Effector memory CD4-positive, alpha-beta T cell (primary cell): Measurements from ENCODE around the gene EPHB1.

Source experiments
- DNase-seq, 3 donors: peaks; one replicate each; pipeline ENCODE4 v3.0.0-alpha.2; 2020
- H3K27ac ChIP-seq: 2 replicates; pipeline ENCODE4 v1.7.0; 2013; ENCODE audit warnings: mild to moderate bottlenecking, low read length, moderate library complexity; ENCODE audit not compliant: insufficient read depth, poor library complexity, severe bottlenecking
- H3K27me3 ChIP-seq: replicated peaks from 2 replicates; pipeline ENCODE4 v1.7.0; 2013; ENCODE audit warnings: mild to moderate bottlenecking, low read length; ENCODE audit not compliant: insufficient read depth, control insufficient read depth, poor library complexity, severe bottlenecking
- H3K36me3 ChIP-seq: 2 replicates; pipeline ENCODE4 v1.7.0; 2013; ENCODE audit warnings: mild to moderate bottlenecking, low read length, moderate library complexity; ENCODE audit not compliant: control insufficient read depth, insufficient read depth
- H3K4me1 ChIP-seq: 2 replicates; pipeline ENCODE4 v1.7.0; 2013; ENCODE audit warnings: low read length, mild to moderate bottlenecking; ENCODE audit not compliant: control insufficient read depth, insufficient read depth, poor library complexity, severe bottlenecking
- H3K4me3 ChIP-seq: 2 replicates; pipeline ENCODE4 v1.7.0; 2013; ENCODE audit warnings: low read length, low read depth, mild to moderate bottlenecking; ENCODE audit not compliant: insufficient read depth, poor library complexity, severe bottlenecking
- H3K9me3 ChIP-seq: 2 replicates; pipeline ENCODE4 v1.7.0; 2013; ENCODE audit warnings: mild to moderate bottlenecking, low read length, moderate library complexity; ENCODE audit not compliant: control insufficient read depth

The EPHB1 gene

DNA sequence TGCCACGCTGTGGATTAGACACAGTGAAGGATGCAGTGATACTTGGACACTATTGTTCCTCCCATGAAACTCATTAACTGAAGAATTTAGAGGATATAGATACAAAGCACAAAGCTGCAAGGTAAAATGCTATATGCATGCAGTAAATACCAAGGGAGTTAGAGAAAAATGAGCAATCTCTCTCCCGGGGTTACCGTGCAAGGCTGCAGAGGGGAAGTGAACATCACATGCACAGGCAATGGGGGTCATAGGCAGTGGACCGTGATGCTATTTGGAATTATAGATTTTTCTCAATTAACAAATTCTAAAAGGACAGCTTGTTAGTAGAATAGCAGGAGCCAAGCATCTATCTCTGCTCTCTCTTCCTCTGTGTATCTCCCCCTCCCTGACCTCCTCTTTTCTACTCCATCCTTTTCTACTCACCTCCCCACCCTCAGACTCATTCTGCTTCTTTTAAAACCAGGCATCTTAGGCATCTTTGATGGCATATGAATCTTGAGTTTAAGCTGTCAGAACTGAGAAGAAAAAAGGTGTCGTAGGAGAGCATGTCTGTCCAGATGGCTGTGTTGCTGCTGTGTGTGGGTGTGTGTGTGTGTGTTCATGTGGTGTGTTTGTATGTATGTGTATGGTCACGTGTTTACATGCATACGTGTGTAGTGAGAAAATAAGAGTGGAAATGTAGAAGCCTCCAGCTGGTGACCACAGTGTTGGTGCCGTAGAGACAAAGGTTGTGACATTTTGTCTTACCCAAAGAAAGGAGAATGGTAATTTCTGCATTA is 339.0 kb downstream of the EPHB1 start:
- H3K27me3 ChIP-seq: no peaks in the 10 kb centered on the region
- DNase-seq: no peak
- no peak overlapping the region for H3K27ac ChIP-seq
- no peaks in the 10 kb centered on the region for H3K9me3 ChIP-seq
- no peak overlapping the region for H3K4me3 ChIP-seq
- no peaks in the 10 kb centered on the region for H3K4me1 ChIP-seq
- H3K36me3 ChIP-seq: no peaks in the 10 kb centered on the region

- no peak overlapping the region for H3K4me3 ChIP-seq
- no peak for DNase-seq
- no peaks in the 10 kb centered on the region for H3K27me3 ChIP-seq
- H3K4me1 ChIP-seq: no peaks in the 10 kb centered on the region
- H3K9me3 ChIP-seq: no peaks in the 10 kb centered on the region
- no peaks in the 10 kb centered on the region for H3K36me3 ChIP-seq
- H3K27ac ChIP-seq: no peak overlapping the region
These were observed 339.6 kb downstream of the EPHB1 start for GRCh38 chr3:135134684-135135075.

GRCh38 chr3:135135445-135135844 is 340.4 kb downstream of the EPHB1 start:
- H3K4me1 ChIP-seq: no peaks in the 10 kb centered on the region
- DNase-seq: no peak
- H3K36me3 ChIP-seq: no peaks in the 10 kb centered on the region
- no peak overlapping the region for H3K27ac ChIP-seq
- H3K4me3 ChIP-seq: no peak overlapping the region
- no peaks in the 10 kb centered on the region for H3K9me3 ChIP-seq
- H3K27me3 ChIP-seq: no peaks in the 10 kb centered on the region

DNA sequence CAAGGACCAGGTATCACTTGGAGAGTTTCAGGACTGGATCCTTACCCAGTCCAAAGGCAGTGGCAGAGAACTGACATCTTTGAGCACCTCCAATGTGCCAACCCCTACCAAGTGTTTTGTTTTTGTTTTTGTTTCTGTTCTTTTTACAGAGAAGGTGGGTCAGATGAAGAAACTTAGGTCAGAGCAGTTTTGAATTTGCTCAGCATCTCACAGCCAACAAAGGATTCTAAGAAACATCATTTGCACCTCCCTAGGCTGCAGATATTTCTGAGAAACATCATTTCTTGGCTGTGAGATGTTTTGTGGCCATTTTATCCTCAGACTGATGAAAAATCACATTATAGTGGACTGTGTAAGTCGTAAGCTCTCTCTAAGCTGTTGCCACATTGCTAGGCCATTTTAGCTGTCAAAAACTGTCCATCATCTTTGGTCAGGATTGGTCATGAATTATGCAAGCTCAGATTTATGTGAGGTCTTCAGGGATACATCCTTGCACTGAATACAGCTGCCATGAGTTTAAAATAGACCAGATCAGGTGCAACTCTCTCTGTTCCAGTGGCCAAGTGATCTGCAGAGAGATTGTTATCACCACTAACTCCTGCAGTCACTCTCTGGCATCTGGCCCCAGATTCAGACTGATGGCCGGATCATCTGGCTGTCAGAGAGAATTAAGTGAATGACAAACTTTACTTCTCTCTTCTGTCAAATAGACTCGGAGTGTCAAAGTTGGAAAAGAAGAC is 341.5 kb downstream of the EPHB1 start:
- no peak overlapping the region for H3K27ac ChIP-seq
- no peak overlapping the region for H3K4me3 ChIP-seq
- H3K27me3 ChIP-seq: no peaks in the 10 kb centered on the region
- no peaks in the 10 kb centered on the region for H3K9me3 ChIP-seq
- H3K4me1 ChIP-seq: no peaks in the 10 kb centered on the region
- no peak for DNase-seq
- H3K36me3 ChIP-seq: no peaks in the 10 kb centered on the region

DNA sequence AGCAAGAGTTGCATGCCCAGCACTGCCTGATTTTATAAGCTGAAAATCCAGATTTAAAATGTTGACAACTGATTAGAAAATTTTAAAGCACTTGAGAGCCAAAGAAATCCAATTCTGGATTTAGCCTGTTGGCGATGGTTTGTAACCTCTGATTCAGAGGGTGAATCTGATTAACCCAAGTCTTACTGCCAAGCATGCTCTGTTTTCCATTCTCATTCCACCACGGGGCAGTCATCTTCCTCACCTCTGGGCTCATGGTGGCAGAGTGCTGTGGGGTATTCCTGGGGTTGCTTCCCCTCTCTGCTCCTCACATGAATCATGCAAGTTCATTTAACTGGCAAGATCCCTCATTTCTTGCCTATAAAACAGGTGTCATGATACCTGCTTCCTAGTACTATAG is 342.2 kb downstream of the EPHB1 start:
- no peak overlapping the region for H3K4me3 ChIP-seq
- no peaks in the 10 kb centered on the region for H3K27me3 ChIP-seq
- H3K4me1 ChIP-seq: no peaks in the 10 kb centered on the region
- no peaks in the 10 kb centered on the region for H3K36me3 ChIP-seq
- H3K27ac ChIP-seq: no peak overlapping the region
- DNase-seq: no peak
- H3K9me3 ChIP-seq: no peaks in the 10 kb centered on the region

- H3K4me1 ChIP-seq: no peaks in the 10 kb centered on the region
- no peak for DNase-seq
- H3K9me3 ChIP-seq: no peaks in the 10 kb centered on the region
- H3K36me3 ChIP-seq: no peaks in the 10 kb centered on the region
- H3K27ac ChIP-seq: no peak overlapping the region
- H3K27me3 ChIP-seq: no peaks in the 10 kb centered on the region
- H3K4me3 ChIP-seq: no peak overlapping the region
These were observed 343.7 kb downstream of the EPHB1 start for GRCh38 chr3:135138776-135139175.

- no peak overlapping the region for H3K4me3 ChIP-seq
- no peaks in the 10 kb centered on the region for H3K36me3 ChIP-seq
- no peak overlapping the region for H3K27ac ChIP-seq
- no peaks in the 10 kb centered on the region for H3K9me3 ChIP-seq
- no peaks in the 10 kb centered on the region for H3K4me1 ChIP-seq
- DNase-seq: no peak
- no peaks in the 10 kb centered on the region for H3K27me3 ChIP-seq
These were observed 345.5 kb downstream of the EPHB1 start for GRCh38 chr3:135140591-135140990.

DNA sequence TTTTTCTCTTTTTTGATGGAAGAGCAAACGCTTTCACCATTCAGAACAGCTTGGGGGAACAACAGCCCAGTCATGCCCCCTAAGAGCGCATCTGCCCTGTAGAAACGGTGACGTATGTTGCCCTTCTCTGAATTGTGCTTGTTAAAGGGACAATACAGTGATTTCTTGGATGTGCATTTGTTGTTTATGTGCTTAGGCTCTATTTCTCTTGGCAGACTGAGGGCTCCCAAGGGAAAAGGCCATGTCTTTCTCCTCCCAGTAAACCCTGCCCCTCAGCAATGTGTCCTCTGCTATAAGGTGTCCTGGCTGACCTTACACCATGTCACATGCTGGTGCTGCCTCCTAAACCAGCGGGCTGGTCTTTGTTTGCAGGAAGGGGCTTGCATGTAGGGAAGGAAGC is 346.1 kb downstream of the EPHB1 start:
- H3K4me3 ChIP-seq: no peak overlapping the region
- no peak for DNase-seq
- no peaks in the 10 kb centered on the region for H3K36me3 ChIP-seq
- H3K27ac ChIP-seq: no peak overlapping the region
- no peaks in the 10 kb centered on the region for H3K4me1 ChIP-seq
- H3K27me3 ChIP-seq: no peaks in the 10 kb centered on the region
- no peaks in the 10 kb centered on the region for H3K9me3 ChIP-seq

- Histone ChIP-seq H3K4me3 (no peak overlapping the region), H3K27ac (no peak overlapping the region), H3K4me1 (no peaks in the 10 kb centered on the region), H3K27me3 (no peaks in the 10 kb centered on the region), H3K9me3 (no peaks in the 10 kb centered on the region), H3K36me3 (no peaks in the 10 kb centered on the region)
- no peak for DNase-seq
These were observed 346.6 kb downstream of the EPHB1 start for GRCh38 chr3:135141672-135142071.

- Histone ChIP-seq H3K27me3 (no peaks in the 10 kb centered on the region), H3K27ac (no peak overlapping the region), H3K9me3 (no peaks in the 10 kb centered on the region), H3K4me1 (no peaks in the 10 kb centered on the region), H3K36me3 (no peaks in the 10 kb centered on the region), H3K4me3 (no peak overlapping the region)
- no peak for DNase-seq
These were observed 347.5 kb downstream of the EPHB1 start for GRCh38 chr3:135142530-135142929.
